Glutamatergic neuron (in vitro differentiated cells): ENCODE data around the gene KANTR. TPM values are rescaled to one million over a fixed set of nuclear protein-coding genes. Genes with fewer than 3 reads are reported as not detected.

Source experiments
- DNase-seq: peaks from one replicate; pipeline ENCODE4 v3.0.0; 2022
- H3K27ac Mint-ChIP-seq: one replicate; pipeline ENCODE4 v1.8.0; 2020; ENCODE audit warnings: mild to moderate bottlenecking, mixed read lengths, inconsistent platforms; ENCODE audit not compliant: unreplicated experiment
- H3K27me3 Mint-ChIP-seq: one replicate; pipeline ENCODE4 v1.8.0; 2020; ENCODE audit warnings: mild to moderate bottlenecking, moderate library complexity, mixed read lengths, inconsistent platforms; ENCODE audit not compliant: unreplicated experiment
- H3K36me3 Mint-ChIP-seq: one replicate; pipeline ENCODE4 v1.8.0; 2020; ENCODE audit warnings: mild to moderate bottlenecking, mixed read lengths, inconsistent platforms; ENCODE audit not compliant: unreplicated experiment
- H3K4me1 Mint-ChIP-seq: one replicate; pipeline ENCODE4 v1.8.0; 2020; ENCODE audit warnings: mild to moderate bottlenecking, low read depth, mixed read lengths, inconsistent platforms; ENCODE audit not compliant: unreplicated experiment
- H3K4me3 Mint-ChIP-seq: one replicate; pipeline ENCODE4 v1.8.0; 2020; ENCODE audit warnings: mild to moderate bottlenecking, mixed read lengths, inconsistent platforms; ENCODE audit not compliant: unreplicated experiment
- H3K9me3 Mint-ChIP-seq: one replicate; pipeline ENCODE4 v1.8.0; 2020; ENCODE audit warnings: mild to moderate bottlenecking, moderate library complexity, mixed read lengths, inconsistent platforms; ENCODE audit not compliant: unreplicated experiment
- total RNA-seq: library from RNA; stranded (reverse); fragmentation: NEBNext Ultra II Directional; extraction: Animal tissue kit (Norgen Biotek cat#: 25700); gene quantifications from one replicate; pipeline ENCODE4 v1.2.1, GENCODE V29; 2021; ENCODE audit not compliant: unreplicated experiment
- TF ChIP-seq, protein P1 (sequence below): fragments of 200-600 bp; sonication (generic); IDR thresholded peaks from one replicate; pipeline ENCODE4 v1.5.0; 2021; ENCODE audit not compliant: partially characterized antibody, unreplicated experiment

KANTR gene
- total RNA-seq, 1 donor from 2014 or later, result 20.0 TPM

- TF ChIP-seq, protein P1, sequence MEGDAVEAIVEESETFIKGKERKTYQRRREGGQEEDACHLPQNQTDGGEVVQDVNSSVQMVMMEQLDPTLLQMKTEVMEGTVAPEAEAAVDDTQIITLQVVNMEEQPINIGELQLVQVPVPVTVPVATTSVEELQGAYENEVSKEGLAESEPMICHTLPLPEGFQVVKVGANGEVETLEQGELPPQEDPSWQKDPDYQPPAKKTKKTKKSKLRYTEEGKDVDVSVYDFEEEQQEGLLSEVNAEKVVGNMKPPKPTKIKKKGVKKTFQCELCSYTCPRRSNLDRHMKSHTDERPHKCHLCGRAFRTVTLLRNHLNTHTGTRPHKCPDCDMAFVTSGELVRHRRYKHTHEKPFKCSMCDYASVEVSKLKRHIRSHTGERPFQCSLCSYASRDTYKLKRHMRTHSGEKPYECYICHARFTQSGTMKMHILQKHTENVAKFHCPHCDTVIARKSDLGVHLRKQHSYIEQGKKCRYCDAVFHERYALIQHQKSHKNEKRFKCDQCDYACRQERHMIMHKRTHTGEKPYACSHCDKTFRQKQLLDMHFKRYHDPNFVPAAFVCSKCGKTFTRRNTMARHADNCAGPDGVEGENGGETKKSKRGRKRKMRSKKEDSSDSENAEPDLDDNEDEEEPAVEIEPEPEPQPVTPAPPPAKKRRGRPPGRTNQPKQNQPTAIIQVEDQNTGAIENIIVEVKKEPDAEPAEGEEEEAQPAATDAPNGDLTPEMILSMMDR, result no peak
- no peaks in the 10 kb centered on the region for H3K27me3 Mint-ChIP-seq
- no peak overlapping the region for H3K27ac Mint-ChIP-seq
- DNase-seq, result no peak
- no peak overlapping the region for H3K4me3 Mint-ChIP-seq
- peaks cover 6% of the 10 kb centered on the region for H3K36me3 Mint-ChIP-seq
- H3K9me3 Mint-ChIP-seq, result peaks cover 2% of the 10 kb centered on the region
- no peaks in the 10 kb centered on the region for H3K4me1 Mint-ChIP-seq
Measured at GRCh38 chrX:53153581-53153980, 59.6 kb downstream of the KANTR start.

DNA sequence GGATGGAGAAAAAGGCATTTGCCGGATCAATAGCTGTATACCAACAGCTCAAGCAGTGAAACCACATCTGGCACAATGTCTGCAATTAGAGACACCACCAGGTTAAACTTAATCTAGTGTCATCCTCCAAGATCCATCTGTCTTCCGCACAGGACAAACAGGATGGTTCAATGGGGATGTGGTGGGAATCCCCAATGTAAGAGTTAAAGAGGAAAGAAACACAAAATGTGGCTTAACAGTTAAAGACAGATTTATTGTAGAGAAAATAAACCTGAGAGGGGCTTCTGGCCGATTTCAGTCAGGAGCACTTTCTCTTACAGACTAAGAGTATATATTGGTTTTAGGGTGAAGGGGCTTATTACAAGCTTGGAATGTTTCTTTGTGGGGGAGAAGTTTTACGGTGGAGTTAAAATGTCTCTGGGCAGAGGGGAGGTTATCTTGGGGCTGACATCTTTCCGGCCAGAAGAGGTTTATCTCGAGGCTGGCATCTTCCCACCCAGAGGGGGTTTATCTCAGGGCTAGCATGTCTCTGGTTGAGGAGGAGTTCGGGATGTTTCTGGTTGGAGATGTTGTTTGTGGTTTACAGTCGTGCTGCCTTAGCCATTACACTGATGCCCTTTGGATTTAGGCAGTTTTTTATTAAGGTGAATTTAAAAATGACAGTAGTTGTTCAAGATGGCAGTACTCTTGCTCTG is 61.7 kb downstream of the KANTR start:
- Mint-ChIP-seq H3K4me3 (no peak overlapping the region), H3K9me3 (peaks cover 2% of the 10 kb centered on the region), H3K27me3 (no peaks in the 10 kb centered on the region), H3K4me1 (no peaks in the 10 kb centered on the region), H3K36me3 (peaks cover 6% of the 10 kb centered on the region), H3K27ac (no peak overlapping the region)
- DNase-seq, result no peak
- TF ChIP-seq, protein P1, result no peak

- no peak for DNase-seq
- Mint-ChIP-seq H3K4me3 (no peak overlapping the region), H3K27ac (no peak overlapping the region), H3K4me1 (no peaks in the 10 kb centered on the region), H3K36me3 (peaks cover 6% of the 10 kb centered on the region), H3K9me3 (peaks cover 2% of the 10 kb centered on the region), H3K27me3 (no peaks in the 10 kb centered on the region)
- TF ChIP-seq, protein P1, result no peak
Measured at GRCh38 chrX:53156207-53156596, 62.3 kb downstream of the KANTR start.

GRCh38 chrX:53159184-53159583 is 65.2 kb downstream of the KANTR start:
- Mint-ChIP-seq H3K27me3 (no peaks in the 10 kb centered on the region), H3K4me3 (no peak overlapping the region), H3K4me1 (no peaks in the 10 kb centered on the region), H3K36me3 (peaks cover 6% of the 10 kb centered on the region), H3K27ac (no peak overlapping the region), H3K9me3 (no peaks in the 10 kb centered on the region)
- DNase-seq, result no peak
- TF ChIP-seq, protein P1, result no peak

GRCh38 chrX:53160297-53160983 is 66.5 kb downstream of the KANTR start:
- Mint-ChIP-seq H3K9me3 (no peaks in the 10 kb centered on the region), H3K27me3 (no peaks in the 10 kb centered on the region), H3K4me1 (no peaks in the 10 kb centered on the region)

More at GRCh38 chrX:53160297-53160983, 66.5 kb downstream of the KANTR start:
- Mint-ChIP-seq H3K27ac (no peak overlapping the region), H3K4me3 (no peak overlapping the region), H3K36me3 (peaks cover 4% of the 10 kb centered on the region)
- no peak for DNase-seq
- TF ChIP-seq, protein P1, result no peak
